ENCODE measurements around the gene CDH4.

- no peak for TF ChIP-seq EZH2 (IDR thresholded peaks at IDR 0.05; ENCODE audit: low read length)
- TF ChIP-seq CTCF (optimal IDR thresholded peaks at IDR 0.05 in 1 of 3, IDR thresholded peaks at IDR 0.05 in 1 of 3, conservative IDR thresholded peaks at IDR 0.05 in 1 of 3; ENCODE audit: extremely low read depth in 1 of 3, insufficient read depth in 2 of 3, low read length in 3 of 3), result no peak
Observed at GRCh38 chr20:61814726-61815125, 562.7 kb downstream of the CDH4 start.

Data from keratinocyte (primary cell).